ENCODE measurements around the gene TNPO1.

The TNPO1 gene

GRCh38 chr5:72779520-72779919, 36.9 kb upstream of the TNPO1 start:
- Histone ChIP-seq H2BK120ac (ENCODE audit: insufficient read depth, low read length, poor library complexity) (no peak overlapping the region), H3K4me1 (ENCODE audit: control insufficient read depth in 1 of 2, insufficient read depth in 2 of 2, low read length in 2 of 2) (no peaks in the 10 kb centered on the region), H2BK12ac (ENCODE audit: low read length) (no peak overlapping the region), H3K4ac (ENCODE audit: low read depth, low read length) (no peak overlapping the region), H3K27me3 (ENCODE audit: insufficient read depth, low read length) (no peaks in the 10 kb centered on the region), H4K91ac (ENCODE audit: low read depth, low read length) (no peak overlapping the region), H3K27ac (ENCODE audit: low read depth, low read length) (no peak overlapping the region), H3K79me2 (ENCODE audit: control insufficient read depth, insufficient read depth, low read length, poor library complexity) (no peaks in the 10 kb centered on the region), H3K36me3 (ENCODE audit: control insufficient read depth in 1 of 2, insufficient read depth in 2 of 2, low read length in 2 of 2) (no peaks in the 10 kb centered on the region), H3K9me3 (ENCODE audit: insufficient read depth, low read depth, low read length) (no peaks in the 10 kb centered on the region), H3K9ac (ENCODE audit: low read length) (no peak overlapping the region), H2BK5ac (ENCODE audit: low read depth, low read length, poor library complexity) (no peak overlapping the region), H3K18ac (ENCODE audit: low read length) (no peak overlapping the region), H3K4me2 (ENCODE audit: low read length) (no peak overlapping the region), H4K8ac (ENCODE audit: low read depth, low read length) (no peak overlapping the region), H3K14ac (ENCODE audit: low read length) (no peak overlapping the region), H3K23ac (ENCODE audit: low read length) (no peak overlapping the region), H2AFZ (ENCODE audit: insufficient read depth, low read length, poor library complexity) (no peak overlapping the region), H3K4me3 (ENCODE audit: low read depth, low read length) (no peak overlapping the region), H3K79me1 (ENCODE audit: low read length) (no peaks in the 10 kb centered on the region), H2AK5ac (ENCODE audit: low read length) (no peak overlapping the region), H4K12ac (ENCODE audit: low read depth, low read length) (no peak overlapping the region)
- DNase-seq: no peak
- WGBS (ENCODE audit: extremely low coverage, insufficient coverage, insufficient read length): no CpG with 5 or more reads among the region's 2 CpGs

- no peak overlapping the region for H4K91ac ChIP-seq (ENCODE audit: low read depth, low read length)
- H3K79me2 ChIP-seq (ENCODE audit: control insufficient read depth, insufficient read depth, low read length, poor library complexity): no peaks in the 10 kb centered on the region
- H3K4me1 ChIP-seq (ENCODE audit: control insufficient read depth in 1 of 2, insufficient read depth in 2 of 2, low read length in 2 of 2): no peaks in the 10 kb centered on the region
- H4K12ac ChIP-seq (ENCODE audit: low read depth, low read length): no peak overlapping the region
- H3K27ac ChIP-seq (ENCODE audit: low read depth, low read length): no peak overlapping the region
- no peak overlapping the region for H2AK5ac ChIP-seq (ENCODE audit: low read length)
- H3K36me3 ChIP-seq (ENCODE audit: control insufficient read depth in 1 of 2, insufficient read depth in 2 of 2, low read length in 2 of 2): no peaks in the 10 kb centered on the region
- no peak overlapping the region for H2AFZ ChIP-seq (ENCODE audit: insufficient read depth, low read length, poor library complexity)
- no peak overlapping the region for H2BK12ac ChIP-seq (ENCODE audit: low read length)
- H3K4me2 ChIP-seq (ENCODE audit: low read length): no peak overlapping the region
- no peak overlapping the region for H2BK5ac ChIP-seq (ENCODE audit: low read depth, low read length, poor library complexity)
- no CpG with 5 or more reads among the region's 1 CpG for WGBS (ENCODE audit: extremely low coverage, insufficient coverage, insufficient read length)
- no peak overlapping the region for H4K8ac ChIP-seq (ENCODE audit: low read depth, low read length)
- no peaks in the 10 kb centered on the region for H3K9me3 ChIP-seq (ENCODE audit: insufficient read depth, low read depth, low read length)
- no peak overlapping the region for H3K4ac ChIP-seq (ENCODE audit: low read depth, low read length)
- no peak overlapping the region for H3K23ac ChIP-seq (ENCODE audit: low read length)
- H3K9ac ChIP-seq (ENCODE audit: low read length): no peak overlapping the region
- no peak overlapping the region for H3K4me3 ChIP-seq (ENCODE audit: low read depth, low read length)
- H2BK120ac ChIP-seq (ENCODE audit: insufficient read depth, low read length, poor library complexity): no peak overlapping the region
- no peaks in the 10 kb centered on the region for H3K27me3 ChIP-seq (ENCODE audit: insufficient read depth, low read length)
- H3K18ac ChIP-seq (ENCODE audit: low read length): no peak overlapping the region
- DNase-seq: no peak
- no peak overlapping the region for H3K14ac ChIP-seq (ENCODE audit: low read length)
- no peaks in the 10 kb centered on the region for H3K79me1 ChIP-seq (ENCODE audit: low read length)
Measured at GRCh38 chr5:72783354-72783753, 33.1 kb upstream of the TNPO1 start.

GRCh38 chr5:72784129-72784528, 32.3 kb upstream of the TNPO1 start:
- Histone ChIP-seq H3K9me3 (ENCODE audit: insufficient read depth, low read depth, low read length) (no peaks in the 10 kb centered on the region), H2BK12ac (ENCODE audit: low read length) (no peak overlapping the region), H2AFZ (ENCODE audit: insufficient read depth, low read length, poor library complexity) (no peak overlapping the region), H3K36me3 (ENCODE audit: control insufficient read depth in 1 of 2, insufficient read depth in 2 of 2, low read length in 2 of 2) (no peaks in the 10 kb centered on the region), H3K4ac (ENCODE audit: low read depth, low read length) (no peak overlapping the region), H3K23ac (ENCODE audit: low read length) (no peak overlapping the region), H3K9ac (ENCODE audit: low read length) (no peak overlapping the region), H3K4me3 (ENCODE audit: low read depth, low read length) (no peak overlapping the region), H4K91ac (ENCODE audit: low read depth, low read length) (no peak overlapping the region), H2AK5ac (ENCODE audit: low read length) (no peak overlapping the region), H2BK5ac (ENCODE audit: low read depth, low read length, poor library complexity) (no peak overlapping the region), H3K79me2 (ENCODE audit: control insufficient read depth, insufficient read depth, low read length, poor library complexity) (no peaks in the 10 kb centered on the region), H3K79me1 (ENCODE audit: low read length) (no peaks in the 10 kb centered on the region), H3K27me3 (ENCODE audit: insufficient read depth, low read length) (no peaks in the 10 kb centered on the region), H4K12ac (ENCODE audit: low read depth, low read length) (no peak overlapping the region), H3K4me2 (ENCODE audit: low read length) (no peak overlapping the region), H3K27ac (ENCODE audit: low read depth, low read length) (no peak overlapping the region), H3K14ac (ENCODE audit: low read length) (no peak overlapping the region), H3K18ac (ENCODE audit: low read length) (no peak overlapping the region), H2BK120ac (ENCODE audit: insufficient read depth, low read length, poor library complexity) (no peak overlapping the region), H4K8ac (ENCODE audit: low read depth, low read length) (no peak overlapping the region), H3K4me1 (ENCODE audit: control insufficient read depth in 1 of 2, insufficient read depth in 2 of 2, low read length in 2 of 2) (no peaks in the 10 kb centered on the region)
- DNase-seq: no peak
- WGBS (ENCODE audit: extremely low coverage, insufficient coverage, insufficient read length): no CpG with 5 or more reads among the region's 1 CpG

GRCh38 chr5:72785801-72786200, 30.7 kb upstream of the TNPO1 start:
- H4K8ac ChIP-seq (ENCODE audit: low read depth, low read length): no peak overlapping the region
- no peak overlapping the region for H3K9ac ChIP-seq (ENCODE audit: low read length)
- no peak overlapping the region for H4K91ac ChIP-seq (ENCODE audit: low read depth, low read length)
- H3K4me3 ChIP-seq (ENCODE audit: low read depth, low read length): no peak overlapping the region
- no peak overlapping the region for H2AFZ ChIP-seq (ENCODE audit: insufficient read depth, low read length, poor library complexity)
- no peaks in the 10 kb centered on the region for H3K36me3 ChIP-seq (ENCODE audit: control insufficient read depth in 1 of 2, insufficient read depth in 2 of 2, low read length in 2 of 2)
- H2BK12ac ChIP-seq (ENCODE audit: low read length): no peak overlapping the region
- no peak overlapping the region for H2BK120ac ChIP-seq (ENCODE audit: insufficient read depth, low read length, poor library complexity)
- H4K12ac ChIP-seq (ENCODE audit: low read depth, low read length): no peak overlapping the region
- no peak overlapping the region for H3K4ac ChIP-seq (ENCODE audit: low read depth, low read length)
- no peaks in the 10 kb centered on the region for H3K79me2 ChIP-seq (ENCODE audit: control insufficient read depth, insufficient read depth, low read length, poor library complexity)
- H3K14ac ChIP-seq (ENCODE audit: low read length): no peak overlapping the region
- H3K4me1 ChIP-seq (ENCODE audit: control insufficient read depth in 1 of 2, insufficient read depth in 2 of 2, low read length in 2 of 2): no peaks in the 10 kb centered on the region
- no peaks in the 10 kb centered on the region for H3K27me3 ChIP-seq (ENCODE audit: insufficient read depth, low read length)
- H3K79me1 ChIP-seq (ENCODE audit: low read length): no peaks in the 10 kb centered on the region
- H3K27ac ChIP-seq (ENCODE audit: low read depth, low read length): no peak overlapping the region
- no peaks in the 10 kb centered on the region for H3K9me3 ChIP-seq (ENCODE audit: insufficient read depth, low read depth, low read length)
- H2AK5ac ChIP-seq (ENCODE audit: low read length): no peak overlapping the region
- no peak overlapping the region for H3K23ac ChIP-seq (ENCODE audit: low read length)
- H2BK5ac ChIP-seq (ENCODE audit: low read depth, low read length, poor library complexity): no peak overlapping the region
- no peak for DNase-seq
- H3K4me2 ChIP-seq (ENCODE audit: low read length): no peak overlapping the region
- no peak overlapping the region for H3K18ac ChIP-seq (ENCODE audit: low read length)

- WGBS (ENCODE audit: extremely low coverage, insufficient coverage, insufficient read length): no CpG with 5 or more reads among the region's 4 CpGs
- no peak overlapping the region for H4K8ac ChIP-seq (ENCODE audit: low read depth, low read length)
- no peak overlapping the region for H3K4ac ChIP-seq (ENCODE audit: low read depth, low read length)
Measured at GRCh38 chr5:72786676-72787075, 29.8 kb upstream of the TNPO1 start.

More at GRCh38 chr5:72786676-72787075, 29.8 kb upstream of the TNPO1 start:
- Histone ChIP-seq H2BK12ac (ENCODE audit: low read length) (no peak overlapping the region), H3K79me1 (ENCODE audit: low read length) (no peaks in the 10 kb centered on the region), H3K9me3 (ENCODE audit: insufficient read depth, low read depth, low read length) (no peaks in the 10 kb centered on the region), H2BK5ac (ENCODE audit: low read depth, low read length, poor library complexity) (no peak overlapping the region), H3K9ac (ENCODE audit: low read length) (no peak overlapping the region), H4K12ac (ENCODE audit: low read depth, low read length) (no peak overlapping the region), H3K27ac (ENCODE audit: low read depth, low read length) (no peak overlapping the region), H3K79me2 (ENCODE audit: control insufficient read depth, insufficient read depth, low read length, poor library complexity) (no peaks in the 10 kb centered on the region), H4K91ac (ENCODE audit: low read depth, low read length) (no peak overlapping the region), H3K36me3 (ENCODE audit: control insufficient read depth in 1 of 2, insufficient read depth in 2 of 2, low read length in 2 of 2) (no peaks in the 10 kb centered on the region), H3K4me2 (ENCODE audit: low read length) (no peak overlapping the region), H3K14ac (ENCODE audit: low read length) (no peak overlapping the region), H2AFZ (ENCODE audit: insufficient read depth, low read length, poor library complexity) (no peak overlapping the region), H3K4me1 (ENCODE audit: control insufficient read depth in 1 of 2, insufficient read depth in 2 of 2, low read length in 2 of 2) (no peaks in the 10 kb centered on the region), H2BK120ac (ENCODE audit: insufficient read depth, low read length, poor library complexity) (no peak overlapping the region), H2AK5ac (ENCODE audit: low read length) (no peak overlapping the region), H3K23ac (ENCODE audit: low read length) (no peak overlapping the region), H3K18ac (ENCODE audit: low read length) (no peak overlapping the region), H3K27me3 (ENCODE audit: insufficient read depth, low read length) (no peaks in the 10 kb centered on the region), H3K4me3 (ENCODE audit: low read depth, low read length) (no peak overlapping the region)
- no peak for DNase-seq
